ENCODE data around the gene L3MBTL4. TPM values are rescaled to one million over a fixed set of nuclear protein-coding genes. Genes with fewer than 3 reads are reported as not detected.
"Not testable (repeated sequence)": the region's sequence is repeated elsewhere in the genome, so short reads cannot be mapped to it uniquely, and the experiment has no call there.

The L3MBTL4 gene
- total RNA-seq, 1 donor from 2014 or later, result 14.9 TPM

- no peak for DNase-seq (ENCODE audit: low spot score)
Measured at GRCh38 chr18:6406910-6407470, 7.7 kb downstream of the L3MBTL4 start.

DNA sequence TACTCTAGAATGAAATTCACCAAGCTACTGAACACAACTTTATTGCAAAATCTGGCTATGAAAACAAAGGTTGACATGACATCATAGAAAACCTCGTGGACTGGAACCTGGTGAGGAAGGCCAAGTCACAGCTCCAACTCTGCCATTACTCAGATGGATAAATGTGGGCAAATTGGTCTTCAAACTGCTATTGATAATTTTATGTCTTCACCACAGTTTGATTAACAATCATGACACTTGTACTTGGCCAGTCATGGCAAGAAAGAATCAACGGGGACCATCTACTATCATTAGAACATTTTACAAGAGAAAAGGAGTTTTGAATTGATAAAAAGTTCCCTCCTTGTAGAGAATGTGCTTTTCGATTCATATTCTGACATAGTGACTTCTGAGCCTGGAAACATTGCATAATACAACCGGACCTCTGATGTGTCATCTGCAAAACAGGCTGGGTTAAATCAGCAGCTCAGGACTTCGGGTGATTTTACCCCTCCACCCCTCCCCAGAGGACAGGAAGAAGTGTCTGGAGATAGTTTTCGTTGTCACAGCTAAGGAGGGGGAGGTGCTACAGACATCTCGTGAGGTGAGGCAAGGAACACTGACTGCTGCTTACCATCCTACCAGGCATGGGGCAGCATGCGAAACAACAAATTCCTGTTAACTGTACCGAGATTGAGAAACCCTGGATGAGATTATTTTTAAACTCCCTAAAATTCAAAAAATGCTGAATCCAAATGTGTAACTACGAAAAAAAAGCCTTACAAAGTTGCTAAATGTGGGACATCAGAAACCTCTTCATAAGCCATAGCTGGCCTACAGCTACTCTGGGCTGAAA, 8.4 kb downstream of the L3MBTL4 start:
- DNase-seq (ENCODE audit: low spot score), result peak; percentile 77

DNA sequence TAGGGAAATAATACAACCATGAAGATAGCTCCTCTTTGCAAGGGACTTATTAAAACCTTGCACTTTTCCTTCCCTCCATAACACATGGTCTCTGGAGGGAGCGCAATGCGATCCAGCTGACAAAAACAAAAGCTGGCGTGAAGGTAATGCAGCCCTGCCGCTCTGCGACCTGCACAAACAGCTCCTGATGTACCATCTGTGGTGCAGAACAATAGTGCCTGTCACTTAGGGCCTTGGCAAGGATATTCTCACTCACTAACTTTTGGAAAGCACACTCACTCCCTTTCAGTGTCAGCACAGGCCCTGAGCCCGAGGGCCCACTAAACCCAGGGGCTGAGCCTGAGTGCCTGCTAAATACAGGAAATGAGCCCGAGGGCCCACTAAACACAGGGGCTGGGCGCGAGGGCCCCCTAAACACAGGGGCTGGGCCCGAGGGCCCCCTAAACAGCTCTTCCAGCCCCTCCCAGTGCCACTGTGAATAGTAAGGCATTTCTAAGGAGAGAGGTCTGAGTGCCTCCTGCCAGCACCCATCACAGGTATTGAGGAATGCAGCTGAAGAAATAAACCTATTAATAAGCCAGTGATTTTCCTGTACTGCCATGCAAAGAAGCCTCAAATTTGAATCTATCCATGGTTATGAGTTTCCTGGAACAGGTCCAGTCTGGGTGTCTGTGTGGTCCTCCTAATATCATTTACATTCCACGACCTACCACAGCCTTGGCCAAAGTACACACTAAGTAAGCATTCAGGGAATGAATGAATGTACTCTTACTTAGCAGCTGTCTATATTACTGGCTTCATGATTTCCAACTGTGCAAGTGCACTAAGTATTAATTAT, 9.3 kb downstream of the L3MBTL4 start:
- DNase-seq (ENCODE audit: low spot score), result no peak

GRCh38 chr18:6404834-6405233, 9.9 kb downstream of the L3MBTL4 start:
- DNase-seq (ENCODE audit: low spot score), result no peak

- DNase-seq (ENCODE audit: low spot score), result no peak
Measured at GRCh38 chr18:6401687-6402086, 13.0 kb downstream of the L3MBTL4 start.

- DNase-seq (ENCODE audit: low spot score), result no peak
Measured at GRCh38 chr18:6399776-6400175, 14.9 kb downstream of the L3MBTL4 start.

DNA sequence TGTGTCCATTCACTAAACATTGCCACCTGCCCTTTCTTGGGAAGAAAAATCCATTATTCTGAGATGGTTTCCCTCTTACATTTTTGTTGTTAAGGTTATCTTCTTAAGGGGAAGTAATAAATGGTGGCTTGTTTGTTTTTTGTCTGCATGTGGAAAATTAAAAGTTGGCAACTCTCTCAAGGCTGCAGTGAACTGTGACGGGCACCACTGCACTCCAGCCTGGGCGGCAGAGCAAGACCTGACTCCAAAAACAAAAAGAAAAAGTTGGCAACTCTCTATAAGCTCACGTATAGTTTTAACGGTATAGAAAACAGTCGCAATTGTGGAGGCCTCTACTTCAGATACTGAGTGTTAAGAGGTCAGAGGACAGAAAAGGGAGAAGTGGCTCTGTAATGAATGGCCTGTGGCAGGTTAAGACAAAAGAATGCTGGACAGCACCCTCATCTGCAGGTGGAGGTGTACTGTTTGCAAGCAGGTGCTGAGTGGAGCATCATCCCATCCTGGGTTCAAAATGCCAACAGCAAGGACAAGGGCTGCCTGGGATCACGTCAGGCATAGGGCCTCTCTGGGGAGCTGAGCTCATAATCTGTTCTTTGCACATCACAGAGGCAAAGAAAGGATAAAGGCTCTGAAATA, 16.7 kb downstream of the L3MBTL4 start:
- DNase-seq (ENCODE audit: low spot score), result no peak

DNA sequence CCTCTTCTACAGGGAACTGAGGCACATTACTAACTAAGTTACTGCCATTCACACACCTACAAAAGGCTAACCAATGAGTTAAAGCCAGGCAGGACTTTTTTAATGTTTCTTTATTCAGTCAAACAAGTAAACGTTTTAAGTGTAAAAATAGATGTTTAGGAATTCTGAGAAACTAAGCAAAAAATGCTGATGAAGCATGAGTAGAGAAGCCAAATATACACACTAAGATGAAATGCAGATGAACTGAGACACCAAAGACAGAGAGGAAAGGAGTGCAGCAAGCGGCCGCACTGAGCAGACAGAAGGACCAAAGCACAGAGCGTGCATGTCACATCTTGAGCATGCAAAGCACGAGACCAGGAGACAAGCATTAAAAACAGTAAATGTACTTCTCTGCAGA, 17.9 kb downstream of the L3MBTL4 start:
- DNase-seq (ENCODE audit: low spot score), result peak; percentile 34

DNA sequence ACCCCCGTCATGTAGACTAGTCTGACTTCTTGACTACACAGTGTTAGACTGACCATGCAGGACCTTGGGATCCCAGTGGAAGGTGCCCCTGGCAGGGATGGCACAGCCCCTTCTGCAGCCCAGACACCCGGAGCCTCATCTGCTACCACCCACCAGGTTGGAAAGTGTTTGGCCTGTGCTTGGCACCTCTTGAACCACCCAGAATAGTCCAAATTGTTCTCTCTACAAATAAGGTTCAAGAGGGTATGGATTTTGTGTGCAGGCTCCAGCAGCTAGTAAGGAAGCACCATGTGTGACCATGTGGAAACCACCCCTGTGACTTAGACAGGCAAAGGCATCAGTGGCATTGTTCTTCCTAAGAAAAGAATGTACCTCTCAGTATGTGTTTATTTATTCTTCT, 18.4 kb downstream of the L3MBTL4 start:
- DNase-seq (ENCODE audit: low spot score), result no peak

DNA sequence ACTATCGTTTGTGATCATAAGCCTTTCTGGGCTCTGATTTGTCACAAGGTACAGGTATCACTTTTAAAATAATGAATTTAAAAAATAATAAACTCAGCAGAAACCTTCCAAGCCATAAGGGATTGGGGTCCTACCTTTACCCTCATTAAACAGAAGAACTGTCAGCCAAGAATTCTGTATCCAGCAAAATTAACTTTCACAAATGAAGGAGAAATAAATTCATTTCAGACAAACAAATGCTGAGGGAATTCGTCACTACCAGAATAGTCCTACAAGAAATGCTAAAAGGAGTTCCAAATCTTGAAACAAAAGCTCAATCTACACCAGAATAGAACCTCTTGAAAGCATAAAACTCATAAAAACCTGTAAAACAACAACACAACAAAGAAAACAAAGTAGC, 25.7 kb downstream of the L3MBTL4 start:
- DNase-seq (ENCODE audit: low spot score), result no peak

DNA sequence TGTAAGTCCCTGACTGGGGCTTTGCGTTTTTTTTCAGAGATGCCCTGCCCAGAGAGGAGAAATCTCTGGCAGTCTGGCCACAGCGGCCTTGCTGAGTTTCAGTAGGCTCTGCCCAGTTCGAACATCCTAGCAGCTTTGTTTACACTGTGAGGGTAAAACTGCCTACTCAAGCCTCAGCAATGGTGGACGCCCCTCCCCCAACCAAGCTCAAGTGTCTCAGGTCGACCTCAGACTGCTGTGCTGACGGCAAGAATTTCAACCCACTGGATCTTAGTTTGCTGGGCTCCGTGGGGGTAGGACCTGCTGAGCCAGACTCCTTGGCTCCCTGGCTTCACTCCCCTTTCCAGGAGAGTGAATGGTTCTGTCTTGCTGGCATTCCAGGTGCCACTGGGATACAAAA, 31.7 kb downstream of the L3MBTL4 start:
- DNase-seq (ENCODE audit: low spot score), result no peak

- DNase-seq (ENCODE audit: low spot score), result not testable (repeated sequence)
Measured at GRCh38 chr18:6377473-6377872, 37.2 kb downstream of the L3MBTL4 start.

DNA sequence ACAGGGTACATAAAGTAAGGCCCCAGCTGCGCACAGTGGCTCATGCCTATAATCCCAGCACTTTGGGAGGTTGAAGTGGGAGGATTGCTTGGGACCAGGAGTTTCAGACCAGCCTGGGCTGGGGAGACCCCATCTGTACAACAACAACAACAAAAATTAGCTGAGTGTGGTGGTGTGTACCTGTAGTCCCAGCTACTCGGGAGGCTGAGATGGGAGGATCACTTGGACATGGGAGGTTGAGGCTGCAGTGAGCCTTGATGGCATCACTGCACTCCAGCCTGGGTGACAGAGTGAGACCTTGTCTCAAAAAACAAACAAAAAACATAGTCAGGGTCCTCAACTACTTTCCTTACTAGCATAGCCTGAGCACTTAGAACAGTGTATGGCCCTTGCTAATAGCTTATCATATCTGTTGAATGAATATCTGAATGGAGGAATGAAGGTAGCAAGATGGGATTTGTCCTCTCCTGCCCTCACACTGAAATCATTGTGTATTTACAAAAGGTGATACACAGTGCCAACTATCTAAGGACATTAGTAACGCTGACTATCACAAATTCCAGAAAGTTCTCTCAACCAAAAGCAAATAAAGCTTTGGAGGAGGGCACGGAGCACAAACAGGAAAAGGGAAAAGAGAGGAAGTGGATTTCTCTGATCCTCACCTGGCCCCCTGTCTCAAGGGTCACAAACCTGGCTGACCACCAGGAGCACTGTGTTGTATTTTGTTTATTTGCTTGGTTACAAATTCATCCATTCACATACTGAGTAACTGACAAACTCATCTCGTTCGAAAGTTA, 38.1 kb downstream of the L3MBTL4 start:
- no peak for DNase-seq (ENCODE audit: low spot score)

DNA sequence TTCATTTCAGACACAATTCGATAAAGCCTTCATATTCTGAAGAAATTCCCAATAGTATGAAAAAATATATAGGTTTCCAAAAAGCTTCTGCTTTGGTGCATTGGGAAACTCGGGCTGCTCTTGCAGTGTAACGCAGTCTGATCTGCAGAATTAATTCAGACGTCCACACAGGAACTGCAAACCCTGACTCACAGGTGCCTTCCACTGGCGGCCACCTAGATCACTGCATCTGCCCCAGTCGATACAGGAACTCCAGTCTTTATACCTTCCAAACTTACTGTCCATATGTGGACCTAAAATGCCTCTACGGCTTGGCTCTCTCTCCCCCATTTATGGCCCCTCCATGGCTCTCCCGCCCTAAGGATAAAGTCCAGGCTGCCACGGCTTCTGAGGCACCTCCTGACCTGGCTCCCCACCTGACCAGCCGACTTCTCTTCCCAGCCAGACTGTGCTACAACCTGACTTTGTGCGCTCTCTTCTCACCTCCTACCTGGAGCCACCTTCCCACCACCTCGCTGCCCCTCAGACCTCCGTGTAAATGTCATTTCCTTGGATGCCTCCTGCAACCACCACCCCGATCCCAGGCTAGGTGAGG, 39.7 kb downstream of the L3MBTL4 start:
- DNase-seq (ENCODE audit: low spot score), result no peak

- no peak for DNase-seq (ENCODE audit: low spot score)
Measured at GRCh38 chr18:6374340-6374739, 40.4 kb downstream of the L3MBTL4 start.

DNA sequence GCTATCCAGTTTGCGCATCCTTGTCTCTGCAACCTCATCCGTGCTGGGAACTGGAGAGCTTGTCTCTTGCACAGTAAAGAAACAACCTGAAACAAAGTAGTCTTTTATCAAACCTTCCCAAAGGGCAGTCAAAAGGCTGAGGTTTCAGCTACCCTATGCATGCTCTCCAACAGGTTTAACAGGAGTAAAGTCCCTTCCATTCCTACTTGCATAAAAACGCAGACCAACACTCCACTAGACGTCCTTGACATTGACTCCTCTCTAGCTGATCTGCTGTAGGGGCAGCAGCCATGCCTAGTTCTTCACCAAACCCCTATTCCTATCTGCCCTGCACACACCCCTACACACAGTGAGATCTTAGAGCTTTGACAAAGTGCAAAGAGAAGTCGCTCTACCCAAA, 41.5 kb downstream of the L3MBTL4 start:
- no peak for DNase-seq (ENCODE audit: low spot score)

GRCh38 chr18:6370886-6371635, 43.6 kb downstream of the L3MBTL4 start:
- DNase-seq (ENCODE audit: low spot score), result no peak

DNA sequence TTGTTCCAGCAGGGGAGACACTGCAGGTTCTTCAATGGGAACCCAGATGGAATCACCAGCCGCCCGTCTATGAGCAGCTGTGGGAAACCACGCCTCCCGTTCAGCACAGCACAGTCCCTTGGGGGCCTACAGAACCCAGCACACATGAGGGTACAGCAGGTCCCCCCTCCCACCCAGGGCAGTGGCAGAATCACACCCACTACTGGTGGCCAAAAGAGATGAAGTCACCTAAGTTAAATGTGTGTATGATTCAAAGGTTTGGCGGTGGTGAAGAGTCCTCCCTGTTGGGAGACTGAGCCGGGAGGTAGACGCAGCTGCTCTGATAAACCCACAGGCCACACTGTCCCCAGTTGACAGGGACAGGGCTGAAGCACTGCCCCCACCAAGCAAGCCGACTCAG, 44.3 kb downstream of the L3MBTL4 start:
- no peak for DNase-seq (ENCODE audit: low spot score)

DNA sequence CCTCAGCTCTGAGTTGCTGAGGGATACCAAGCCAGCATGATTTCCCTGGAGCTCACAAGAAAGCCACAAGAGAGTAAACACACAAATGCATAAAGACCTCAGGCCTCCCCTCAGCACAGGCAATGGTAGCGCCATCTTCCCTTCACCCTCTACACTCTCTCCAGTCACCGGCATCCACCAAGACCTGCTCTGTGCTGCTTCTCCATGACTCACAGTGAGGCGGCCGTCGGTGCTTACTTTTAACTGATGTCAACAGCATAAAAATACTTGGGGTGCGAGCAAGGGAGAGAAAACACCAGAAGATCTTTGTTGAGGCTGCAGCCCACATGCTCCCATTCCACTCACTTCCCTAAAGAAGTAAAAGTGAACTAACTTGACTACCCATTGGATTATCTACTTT, 46.7 kb downstream of the L3MBTL4 start:
- DNase-seq (ENCODE audit: low spot score), result no peak

GRCh38 chr18:6367208-6367607, 47.5 kb downstream of the L3MBTL4 start:
- DNase-seq (ENCODE audit: low spot score), result no peak

Measured in umbilical cord (tissue), 2 donors.